SK-N-SH treated with all-trans-retinoic acid at 6 μM for 48 hours (cell line): ENCODE results near the gene LSAMP.
A peak's percentile ranks its signal among the peaks of the same experiment; 100 is the strongest.

Source experiments
- ATAC-seq: fragments of 200-7000 bp; cut with Tn5 transposase; 3 replicates; pipeline ENCODE4 v1.9.1; 2020; ENCODE audit warnings: mild to moderate bottlenecking, moderate library complexity
- ARNTL ChIP-seq: fragments of 450-650 bp; formaldehyde crosslinking; IDR thresholded peaks from 2 replicates; pipeline ENCODE4 v1.5.0; 2020; ENCODE audit warnings: low read depth, mild to moderate bottlenecking, moderate library complexity, borderline replicate concordance
- BACH2 ChIP-seq: fragments of 250-450 bp; sonication (Bioruptor Pico); IDR thresholded peaks from 2 replicates; pipeline ENCODE4 v1.9.0; 2021; ENCODE audit warnings: mild to moderate bottlenecking, borderline replicate concordance
- CSDC2 ChIP-seq: fragments of 250-450 bp; sonication (Bioruptor Pico); IDR thresholded peaks from 2 replicates; pipeline ENCODE4 v1.5.0; 2020; ENCODE audit warnings: mild to moderate bottlenecking, moderate library complexity
- ESRRG ChIP-seq: fragments of 250-450 bp; sonication (Bioruptor Pico); IDR thresholded peaks from 2 replicates; pipeline ENCODE4 v1.6.1; 2021; ENCODE audit warnings: mild to moderate bottlenecking
- GLIS3 ChIP-seq: fragments of 250-450 bp; sonication (Bioruptor Pico); IDR thresholded peaks from 2 replicates; pipeline ENCODE4 v1.5.0; 2020; ENCODE audit warnings: mild to moderate bottlenecking, moderate library complexity
- ISL1 ChIP-seq: fragments of 250-450 bp; sonication (Bioruptor Pico); IDR thresholded peaks from 2 replicates; pipeline ENCODE4 v2.1.2; 2022; ENCODE audit warnings: mild to moderate bottlenecking, moderate library complexity
- OSR1 ChIP-seq: fragments of 250-450 bp; sonication (Bioruptor Pico); IDR thresholded peaks from 2 replicates; pipeline ENCODE4 v1.8.0; 2022; ENCODE audit warnings: moderate library complexity, mild to moderate bottlenecking, inconsistent platforms
- PPARA ChIP-seq: fragments of 250-450 bp; sonication (Bioruptor Pico); IDR thresholded peaks from 2 replicates; pipeline ENCODE4 v1.5.0; 2020; ENCODE audit warnings: mild to moderate bottlenecking, borderline replicate concordance
- RARB ChIP-seq: fragments of 250-450 bp; sonication (Bioruptor Pico); IDR thresholded peaks from 2 replicates; pipeline ENCODE4 v1.8.0; 2021; ENCODE audit warnings: mild to moderate bottlenecking, moderate library complexity
- TCF4 ChIP-seq: fragments of 250-450 bp; sonication (Bioruptor Pico); IDR thresholded peaks from 2 replicates; pipeline ENCODE4 v1.8.0; 2021; ENCODE audit warnings: mild to moderate bottlenecking, moderate library complexity, borderline replicate concordance
- ZC3H10 ChIP-seq: fragments of 250-450 bp; sonication (Bioruptor Pico); IDR thresholded peaks from 2 replicates; pipeline ENCODE4 v1.5.1; 2021; ENCODE audit warnings: mild to moderate bottlenecking, moderate library complexity
- ZFP3 ChIP-seq: fragments of 250-450 bp; sonication (Bioruptor Pico); IDR thresholded peaks from 2 replicates; pipeline ENCODE4 v1.5.0; 2020; ENCODE audit warnings: mild to moderate bottlenecking, moderate library complexity
- ZFP30 ChIP-seq: fragments of 450-650 bp; formaldehyde crosslinking; IDR thresholded peaks from 2 replicates; pipeline ENCODE4 v1.5.0; 2022; ENCODE audit warnings: mild to moderate bottlenecking, moderate library complexity
- ZNF565 ChIP-seq: fragments of 450-650 bp; formaldehyde crosslinking; conservative IDR thresholded peaks from 2 replicates; pipeline ENCODE4 v1.5.0; 2020; ENCODE audit warnings: low read depth, mild to moderate bottlenecking, moderate library complexity
- ZNF70 ChIP-seq: fragments of 450-650 bp; formaldehyde crosslinking; IDR thresholded peaks from 2 replicates; pipeline ENCODE4 v1.5.0; 2020; ENCODE audit warnings: mild to moderate bottlenecking, moderate library complexity
- TF ChIP-seq, protein P1 (sequence below): fragments of 250-450 bp; sonication (Bioruptor Pico); IDR thresholded peaks from 2 replicates; pipeline ENCODE4 v1.5.0; 2020; ENCODE audit warnings: mild to moderate bottlenecking, moderate library complexity
- TF ChIP-seq, protein P2 (sequence below): fragments of 250-450 bp; sonication (Bioruptor Pico); IDR thresholded peaks from 2 replicates; pipeline ENCODE4 v1.8.0; 2021; ENCODE audit warnings: low read depth, mild to moderate bottlenecking, moderate library complexity, borderline replicate concordance
- TF ChIP-seq, protein P3 (sequence below): fragments of 250-450 bp; sonication (Bioruptor Pico); IDR thresholded peaks from 2 replicates; pipeline ENCODE4 v1.5.1; 2020; ENCODE audit warnings: low read depth, mild to moderate bottlenecking, moderate library complexity
- TF ChIP-seq, protein P4 (sequence below): fragments of 250-450 bp; sonication (Bioruptor Pico); IDR thresholded peaks from 2 replicates; pipeline ENCODE4 v1.8.0; 2020; ENCODE audit warnings: mild to moderate bottlenecking, moderate library complexity, borderline replicate concordance
- TF ChIP-seq, protein P5 (sequence below): fragments of 250-450 bp; sonication (Bioruptor Pico); IDR thresholded peaks from 2 replicates; pipeline ENCODE4 v1.5.1; 2021; ENCODE audit warnings: mild to moderate bottlenecking, moderate library complexity

Gene LSAMP

DNA sequence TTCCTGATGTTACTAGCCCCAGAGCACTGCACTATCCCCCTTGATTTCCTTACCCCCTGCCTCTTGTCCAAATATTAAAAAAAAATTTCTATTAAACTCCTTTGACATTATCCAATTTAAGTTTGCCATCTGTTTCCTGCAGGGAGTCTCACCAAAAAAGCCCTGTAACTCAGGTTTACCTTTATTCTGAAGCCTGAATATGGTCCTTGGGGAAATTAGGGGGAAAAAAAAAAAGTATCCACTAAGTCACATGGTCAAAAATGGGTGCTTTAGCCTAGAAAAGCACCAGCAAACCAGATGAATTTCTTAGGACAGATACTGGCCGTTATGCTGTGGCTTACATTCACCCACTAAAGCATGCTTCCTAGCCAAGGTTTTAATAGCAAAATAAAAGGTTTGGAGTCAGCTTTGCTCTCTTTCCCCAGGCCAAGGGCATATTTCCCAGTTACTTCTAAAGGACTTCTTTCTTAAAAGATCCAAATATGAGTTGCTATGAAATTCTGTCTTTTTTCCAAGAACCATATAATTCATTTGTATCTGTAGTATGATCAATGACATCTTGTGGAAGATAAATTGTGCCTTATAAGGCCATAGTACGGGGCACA, 394.9 kb downstream of the LSAMP start:
- TF ChIP-seq ZC3H10 (CRISPR knock-in tag): no peak
- no peak for TF ChIP-seq CSDC2 (CRISPR knock-in tag)
- TF ChIP-seq ISL1 (CRISPR knock-in tag): no peak
- no peak for TF ChIP-seq BACH2
- no peak for TF ChIP-seq ZNF70
- no peak for TF ChIP-seq RARB (CRISPR knock-in tag)
- TF ChIP-seq OSR1 (CRISPR knock-in tag): no peak
- TF ChIP-seq ZNF565 (CRISPR knock-in tag): no peak
- TF ChIP-seq, protein P1, sequence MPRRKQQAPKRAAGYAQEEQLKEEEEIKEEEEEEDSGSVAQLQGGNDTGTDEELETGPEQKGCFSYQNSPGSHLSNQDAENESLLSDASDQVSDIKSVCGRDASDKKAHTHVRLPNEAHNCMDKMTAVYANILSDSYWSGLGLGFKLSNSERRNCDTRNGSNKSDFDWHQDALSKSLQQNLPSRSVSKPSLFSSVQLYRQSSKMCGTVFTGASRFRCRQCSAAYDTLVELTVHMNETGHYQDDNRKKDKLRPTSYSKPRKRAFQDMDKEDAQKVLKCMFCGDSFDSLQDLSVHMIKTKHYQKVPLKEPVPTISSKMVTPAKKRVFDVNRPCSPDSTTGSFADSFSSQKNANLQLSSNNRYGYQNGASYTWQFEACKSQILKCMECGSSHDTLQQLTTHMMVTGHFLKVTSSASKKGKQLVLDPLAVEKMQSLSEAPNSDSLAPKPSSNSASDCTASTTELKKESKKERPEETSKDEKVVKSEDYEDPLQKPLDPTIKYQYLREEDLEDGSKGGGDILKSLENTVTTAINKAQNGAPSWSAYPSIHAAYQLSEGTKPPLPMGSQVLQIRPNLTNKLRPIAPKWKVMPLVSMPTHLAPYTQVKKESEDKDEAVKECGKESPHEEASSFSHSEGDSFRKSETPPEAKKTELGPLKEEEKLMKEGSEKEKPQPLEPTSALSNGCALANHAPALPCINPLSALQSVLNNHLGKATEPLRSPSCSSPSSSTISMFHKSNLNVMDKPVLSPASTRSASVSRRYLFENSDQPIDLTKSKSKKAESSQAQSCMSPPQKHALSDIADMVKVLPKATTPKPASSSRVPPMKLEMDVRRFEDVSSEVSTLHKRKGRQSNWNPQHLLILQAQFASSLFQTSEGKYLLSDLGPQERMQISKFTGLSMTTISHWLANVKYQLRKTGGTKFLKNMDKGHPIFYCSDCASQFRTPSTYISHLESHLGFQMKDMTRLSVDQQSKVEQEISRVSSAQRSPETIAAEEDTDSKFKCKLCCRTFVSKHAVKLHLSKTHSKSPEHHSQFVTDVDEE (CRISPR knock-in tag): no peak
- TF ChIP-seq, protein P2, sequence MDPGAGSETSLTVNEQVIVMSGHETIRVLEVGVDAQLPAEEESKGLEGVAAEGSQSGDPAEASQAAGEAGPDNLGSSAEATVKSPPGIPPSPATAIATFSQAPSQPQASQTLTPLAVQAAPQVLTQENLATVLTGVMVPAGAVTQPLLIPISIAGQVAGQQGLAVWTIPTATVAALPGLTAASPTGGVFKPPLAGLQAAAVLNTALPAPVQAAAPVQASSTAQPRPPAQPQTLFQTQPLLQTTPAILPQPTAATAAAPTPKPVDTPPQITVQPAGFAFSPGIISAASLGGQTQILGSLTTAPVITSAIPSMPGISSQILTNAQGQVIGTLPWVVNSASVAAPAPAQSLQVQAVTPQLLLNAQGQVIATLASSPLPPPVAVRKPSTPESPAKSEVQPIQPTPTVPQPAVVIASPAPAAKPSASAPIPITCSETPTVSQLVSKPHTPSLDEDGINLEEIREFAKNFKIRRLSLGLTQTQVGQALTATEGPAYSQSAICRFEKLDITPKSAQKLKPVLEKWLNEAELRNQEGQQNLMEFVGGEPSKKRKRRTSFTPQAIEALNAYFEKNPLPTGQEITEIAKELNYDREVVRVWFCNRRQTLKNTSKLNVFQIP: no peak
- TF ChIP-seq ARNTL: no peak
- TF ChIP-seq, protein P3, sequence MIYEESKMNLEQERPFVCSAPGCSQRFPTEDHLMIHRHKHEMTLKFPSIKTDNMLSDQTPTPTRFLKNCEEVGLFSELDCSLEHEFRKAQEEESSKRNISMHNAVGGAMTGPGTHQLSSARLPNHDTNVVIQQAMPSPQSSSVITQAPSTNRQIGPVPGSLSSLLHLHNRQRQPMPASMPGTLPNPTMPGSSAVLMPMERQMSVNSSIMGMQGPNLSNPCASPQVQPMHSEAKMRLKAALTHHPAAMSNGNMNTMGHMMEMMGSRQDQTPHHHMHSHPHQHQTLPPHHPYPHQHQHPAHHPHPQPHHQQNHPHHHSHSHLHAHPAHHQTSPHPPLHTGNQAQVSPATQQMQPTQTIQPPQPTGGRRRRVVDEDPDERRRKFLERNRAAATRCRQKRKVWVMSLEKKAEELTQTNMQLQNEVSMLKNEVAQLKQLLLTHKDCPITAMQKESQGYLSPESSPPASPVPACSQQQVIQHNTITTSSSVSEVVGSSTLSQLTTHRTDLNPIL (CRISPR knock-in tag): no peak
- TF ChIP-seq, protein P4, sequence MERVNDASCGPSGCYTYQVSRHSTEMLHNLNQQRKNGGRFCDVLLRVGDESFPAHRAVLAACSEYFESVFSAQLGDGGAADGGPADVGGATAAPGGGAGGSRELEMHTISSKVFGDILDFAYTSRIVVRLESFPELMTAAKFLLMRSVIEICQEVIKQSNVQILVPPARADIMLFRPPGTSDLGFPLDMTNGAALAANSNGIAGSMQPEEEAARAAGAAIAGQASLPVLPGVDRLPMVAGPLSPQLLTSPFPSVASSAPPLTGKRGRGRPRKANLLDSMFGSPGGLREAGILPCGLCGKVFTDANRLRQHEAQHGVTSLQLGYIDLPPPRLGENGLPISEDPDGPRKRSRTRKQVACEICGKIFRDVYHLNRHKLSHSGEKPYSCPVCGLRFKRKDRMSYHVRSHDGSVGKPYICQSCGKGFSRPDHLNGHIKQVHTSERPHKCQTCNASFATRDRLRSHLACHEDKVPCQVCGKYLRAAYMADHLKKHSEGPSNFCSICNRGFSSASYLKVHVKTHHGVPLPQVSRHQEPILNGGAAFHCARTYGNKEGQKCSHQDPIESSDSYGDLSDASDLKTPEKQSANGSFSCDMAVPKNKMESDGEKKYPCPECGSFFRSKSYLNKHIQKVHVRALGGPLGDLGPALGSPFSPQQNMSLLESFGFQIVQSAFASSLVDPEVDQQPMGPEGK (CRISPR knock-in tag): no peak
- TF ChIP-seq PPARA (CRISPR knock-in tag): no peak
- no peak for TF ChIP-seq ZFP30
- TF ChIP-seq, protein P5, sequence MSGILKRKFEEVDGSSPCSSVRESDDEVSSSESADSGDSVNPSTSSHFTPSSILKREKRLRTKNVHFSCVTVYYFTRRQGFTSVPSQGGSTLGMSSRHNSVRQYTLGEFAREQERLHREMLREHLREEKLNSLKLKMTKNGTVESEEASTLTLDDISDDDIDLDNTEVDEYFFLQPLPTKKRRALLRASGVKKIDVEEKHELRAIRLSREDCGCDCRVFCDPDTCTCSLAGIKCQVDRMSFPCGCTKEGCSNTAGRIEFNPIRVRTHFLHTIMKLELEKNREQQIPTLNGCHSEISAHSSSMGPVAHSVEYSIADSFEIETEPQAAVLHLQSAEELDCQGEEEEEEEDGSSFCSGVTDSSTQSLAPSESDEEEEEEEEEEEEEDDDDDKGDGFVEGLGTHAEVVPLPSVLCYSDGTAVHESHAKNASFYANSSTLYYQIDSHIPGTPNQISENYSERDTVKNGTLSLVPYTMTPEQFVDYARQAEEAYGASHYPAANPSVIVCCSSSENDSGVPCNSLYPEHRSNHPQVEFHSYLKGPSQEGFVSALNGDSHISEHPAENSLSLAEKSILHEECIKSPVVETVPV (CRISPR knock-in tag): no peak
- no peak for TF ChIP-seq ESRRG (CRISPR knock-in tag)
- ATAC-seq: no peak

DNA sequence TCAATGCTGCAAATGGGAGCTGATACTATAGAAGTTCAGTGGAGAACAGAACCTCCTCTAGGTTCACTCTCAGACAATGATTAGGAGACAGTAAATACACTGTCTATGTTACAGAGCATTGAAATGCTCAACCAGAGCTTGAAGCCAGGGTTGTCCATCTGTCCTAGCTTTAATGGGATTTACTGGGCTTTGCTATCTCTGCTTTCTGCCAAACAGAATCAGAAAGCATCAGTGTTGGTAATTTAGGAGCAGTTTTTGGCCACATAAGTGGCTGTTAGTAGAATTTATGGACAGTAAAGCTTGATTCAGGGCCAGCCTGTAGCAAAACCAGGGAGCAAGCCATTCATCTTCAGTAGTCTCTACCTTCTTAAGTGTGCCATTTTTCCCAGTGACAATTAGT, 396.3 kb downstream of the LSAMP start:
- ATAC-seq: no peak
- TF ChIP-seq ZFP3: no peak
- TF ChIP-seq, protein P5 (CRISPR knock-in tag): no peak
- no peak for TF ChIP-seq GLIS3 (CRISPR knock-in tag)
- TF ChIP-seq ISL1 (CRISPR knock-in tag): peak; percentile 50
- no peak for TF ChIP-seq CSDC2 (CRISPR knock-in tag)

DNA sequence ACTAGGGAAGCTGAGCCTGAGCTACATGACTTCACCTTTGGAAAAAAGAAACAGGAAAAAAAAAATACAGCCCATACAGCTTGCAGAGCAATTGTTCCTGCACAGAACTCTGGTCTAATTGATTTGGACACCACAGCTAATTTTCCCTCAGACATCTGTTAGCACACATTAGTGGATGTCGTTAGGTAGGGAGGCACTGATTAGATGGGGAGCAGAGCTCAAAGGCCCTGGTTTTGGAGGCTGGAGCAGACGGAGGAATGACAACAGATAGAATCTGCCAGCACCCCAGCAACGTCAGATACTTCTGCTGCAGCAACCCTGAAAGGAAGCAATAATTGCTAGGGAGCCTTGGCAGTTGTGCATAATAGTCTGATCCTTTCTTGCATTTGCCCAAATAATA, 398.9 kb downstream of the LSAMP start:
- no peak for ATAC-seq
- TF ChIP-seq ZFP3 (no peak), TCF4 (CRISPR knock-in tag) (peak; percentile 38; the same call in 1 of the 2 replicates)
